Esophagus muscularis mucosa (tissue), 4 donors: ENCODE data around the gene OOSP1.

Source experiments
- EP300 ChIP-seq: sonication (generic); formaldehyde crosslinking; IDR thresholded peaks from one replicate; pipeline ENCODE4 v1.6.1; 2017; ENCODE audit warnings: antibody characterized with exemption
- POLR2A ChIP-seq: fragments of 450-650 bp; IDR thresholded peaks from one replicate; pipeline ENCODE4 v1.6.1; 2017; ENCODE audit warnings: antibody characterized with exemption, moderate library complexity, mild to moderate bottlenecking, low read depth
- TF ChIP-seq, protein P1 (sequence below), 3 experiments: fragments of 200-600 bp in 2 of 3; fragments of 450-650 bp in 1 of 3; sonication (generic) in 2 of 3; IDR thresholded peaks; one replicate each; pipeline ENCODE4 v1.5.1; 2017 to 2019; ENCODE audit warnings: antibody characterized with exemption in 3 of 3, mild to moderate bottlenecking in 2 of 3, moderate library complexity in 1 of 3

DNA sequence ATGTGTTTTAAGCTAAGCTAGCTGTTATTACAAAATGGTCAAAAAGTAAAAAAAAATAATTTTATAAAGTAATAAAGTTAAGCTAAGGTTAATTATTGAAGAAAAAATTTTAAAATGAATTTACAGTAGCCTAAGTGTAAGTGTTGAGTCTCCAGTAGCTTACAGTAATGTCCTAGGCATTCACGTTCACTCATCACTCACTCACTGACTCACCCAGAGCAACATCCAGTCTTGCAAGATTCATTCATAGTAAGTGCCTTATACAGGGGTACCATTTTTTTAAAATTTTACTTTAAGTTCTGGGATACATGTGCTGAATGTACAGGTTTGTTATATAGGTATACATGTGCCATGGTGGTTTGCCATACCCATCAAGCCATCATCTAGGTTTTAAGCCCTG, 67.1 kb downstream of the OOSP1 start:
- TF ChIP-seq EP300 = no peak
- TF ChIP-seq, protein P1, sequence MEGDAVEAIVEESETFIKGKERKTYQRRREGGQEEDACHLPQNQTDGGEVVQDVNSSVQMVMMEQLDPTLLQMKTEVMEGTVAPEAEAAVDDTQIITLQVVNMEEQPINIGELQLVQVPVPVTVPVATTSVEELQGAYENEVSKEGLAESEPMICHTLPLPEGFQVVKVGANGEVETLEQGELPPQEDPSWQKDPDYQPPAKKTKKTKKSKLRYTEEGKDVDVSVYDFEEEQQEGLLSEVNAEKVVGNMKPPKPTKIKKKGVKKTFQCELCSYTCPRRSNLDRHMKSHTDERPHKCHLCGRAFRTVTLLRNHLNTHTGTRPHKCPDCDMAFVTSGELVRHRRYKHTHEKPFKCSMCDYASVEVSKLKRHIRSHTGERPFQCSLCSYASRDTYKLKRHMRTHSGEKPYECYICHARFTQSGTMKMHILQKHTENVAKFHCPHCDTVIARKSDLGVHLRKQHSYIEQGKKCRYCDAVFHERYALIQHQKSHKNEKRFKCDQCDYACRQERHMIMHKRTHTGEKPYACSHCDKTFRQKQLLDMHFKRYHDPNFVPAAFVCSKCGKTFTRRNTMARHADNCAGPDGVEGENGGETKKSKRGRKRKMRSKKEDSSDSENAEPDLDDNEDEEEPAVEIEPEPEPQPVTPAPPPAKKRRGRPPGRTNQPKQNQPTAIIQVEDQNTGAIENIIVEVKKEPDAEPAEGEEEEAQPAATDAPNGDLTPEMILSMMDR (IDR thresholded peaks at IDR 0.05) = no peak
- no peak for TF ChIP-seq POLR2A
